ENCODE measurements around the gene MTFMT. TPM values are rescaled to one million over a fixed set of nuclear protein-coding genes. Genes with fewer than 3 reads are reported as not detected.
A peak's percentile ranks its signal among the peaks of the same experiment; 100 is the strongest.

Gene MTFMT
- total RNA-seq, 4 donors from 2014 or later = 16.8 to 25.2 (median 22.4) TPM

- ATAC-seq (ENCODE audit: low FRiP score) (no peak), DNase-seq (ENCODE audit: low spot score) (no peak)
- no peak for TF ChIP-seq CTCF (IDR thresholded peaks at IDR 0.05)
Observed at GRCh38 chr15:65055201-65055870, 25.9 kb upstream of the MTFMT start.

- no peak for ATAC-seq (ENCODE audit: low FRiP score)
- TF ChIP-seq CTCF (IDR thresholded peaks at IDR 0.05) = peak in 1 of 3 donors; percentile 46
- peak; percentile 41 for DNase-seq (ENCODE audit: low spot score)
Observed at GRCh38 chr15:65054333-65055200, 25.1 kb upstream of the MTFMT start.

GRCh38 chr15:65052956-65053355, 23.5 kb upstream of the MTFMT start:
- no peak for TF ChIP-seq CTCF (IDR thresholded peaks at IDR 0.05)
- ATAC-seq (ENCODE audit: low FRiP score) (no peak), DNase-seq (ENCODE audit: low spot score) (no peak)

- DNase-seq (ENCODE audit: low spot score) = no peak
- no peak for TF ChIP-seq CTCF (IDR thresholded peaks at IDR 0.05)
- no peak for ATAC-seq (ENCODE audit: low FRiP score)
Observed at GRCh38 chr15:65051266-65051665, 21.8 kb upstream of the MTFMT start.

- ATAC-seq (ENCODE audit: low FRiP score) (no peak), DNase-seq (ENCODE audit: low spot score) (no peak)
- TF ChIP-seq CTCF (IDR thresholded peaks at IDR 0.05) = no peak
Observed at GRCh38 chr15:65050270-65050669, 20.8 kb upstream of the MTFMT start.

GRCh38 chr15:65049418-65049840, 20.0 kb upstream of the MTFMT start:
- no peak for TF ChIP-seq CTCF (IDR thresholded peaks at IDR 0.05)
- ATAC-seq (ENCODE audit: low FRiP score) = peak; percentile 82
- DNase-seq (ENCODE audit: low spot score) = peak; percentile 86
